ENCODE results near the gene DR1.

GRCh38 chr1:93317943-93318342, 27.8 kb upstream of the DR1 start:
- TF ChIP-seq EZH2 (optimal IDR thresholded peaks at IDR 0.05; ENCODE audit: low read depth, low read length) (no peak), CTCF (IDR thresholded peaks at IDR 0.05; ENCODE audit: low read length) (no peak)
